Measurements from ENCODE around the gene TSPAN9. TPM values are rescaled to one million over a fixed set of nuclear protein-coding genes. Genes with fewer than 3 reads are reported as not detected.

The TSPAN9 gene
- total RNA-seq, 1 donor from 2014 or later, result 114 TPM

GRCh38 chr12:3040026-3040656 is 37.0 kb upstream of the TSPAN9 start:
- peaks cover 13% of the 10 kb centered on the region for H3K36me3 Mint-ChIP-seq (ENCODE audit: unreplicated experiment)
- no peak for DNase-seq (ENCODE audit: extremely low spot score, unreplicated experiment)
- no peak overlapping the region for H3K27ac Mint-ChIP-seq (ENCODE audit: unreplicated experiment)
- peaks cover 2% of the 10 kb centered on the region for H3K4me1 Mint-ChIP-seq (ENCODE audit: unreplicated experiment)
- no peaks in the 10 kb centered on the region for H3K27me3 Mint-ChIP-seq (ENCODE audit: unreplicated experiment)
- H3K4me3 Mint-ChIP-seq (ENCODE audit: unreplicated experiment), result no peak overlapping the region
- H3K9me3 Mint-ChIP-seq (ENCODE audit: unreplicated experiment), result no peaks in the 10 kb centered on the region
- TF ChIP-seq CTCF (IDR thresholded peaks at IDR 0.05), result no peak

GRCh38 chr12:3040663-3041544 is 36.3 kb upstream of the TSPAN9 start:
- no peak for DNase-seq (ENCODE audit: extremely low spot score, unreplicated experiment)
- no peaks in the 10 kb centered on the region for H3K9me3 Mint-ChIP-seq (ENCODE audit: unreplicated experiment)
- H3K27ac Mint-ChIP-seq (ENCODE audit: unreplicated experiment), result no peak overlapping the region
- peaks cover 13% of the 10 kb centered on the region for H3K36me3 Mint-ChIP-seq (ENCODE audit: unreplicated experiment)
- no peaks in the 10 kb centered on the region for H3K27me3 Mint-ChIP-seq (ENCODE audit: unreplicated experiment)
- no peak overlapping the region for H3K4me3 Mint-ChIP-seq (ENCODE audit: unreplicated experiment)
- H3K4me1 Mint-ChIP-seq (ENCODE audit: unreplicated experiment), result peaks cover 2% of the 10 kb centered on the region
- TF ChIP-seq CTCF (IDR thresholded peaks at IDR 0.05), result no peak

DNA sequence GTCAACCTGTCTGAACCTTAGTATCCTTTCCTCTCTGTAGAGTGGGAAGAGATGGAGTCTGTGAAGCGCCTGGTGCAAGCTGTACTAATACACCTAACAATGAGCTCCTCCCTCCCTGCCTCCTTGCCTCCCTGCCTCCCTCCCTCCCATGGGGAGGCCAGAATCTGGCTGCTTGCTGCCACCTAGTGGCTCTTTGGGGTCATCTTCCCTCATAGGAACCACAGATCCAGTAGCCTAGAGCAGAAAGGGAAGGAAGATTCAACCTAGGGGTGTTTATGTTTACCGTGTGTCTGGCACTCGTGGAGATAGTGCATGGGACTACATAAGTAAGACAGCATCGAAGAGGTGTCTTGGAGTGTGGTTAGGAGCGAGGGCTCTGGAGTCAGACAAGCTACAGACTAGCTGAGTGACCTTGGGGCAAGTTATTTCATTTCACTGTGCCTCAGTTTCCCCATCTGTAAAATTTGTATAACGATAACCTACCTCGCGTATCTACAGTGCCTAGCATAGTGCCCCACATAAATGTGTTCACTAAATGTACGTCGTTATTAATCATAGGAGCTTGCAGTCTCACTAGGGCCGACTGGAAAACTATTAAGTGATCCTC is 35.5 kb upstream of the TSPAN9 start:
- H3K27me3 Mint-ChIP-seq (ENCODE audit: unreplicated experiment), result no peaks in the 10 kb centered on the region

GRCh38 chr12:3042394-3042793 is 34.8 kb upstream of the TSPAN9 start:
- H3K36me3 Mint-ChIP-seq (ENCODE audit: unreplicated experiment), result peaks cover 11% of the 10 kb centered on the region
- no peak for TF ChIP-seq CTCF (IDR thresholded peaks at IDR 0.05)
- no peak overlapping the region for H3K27ac Mint-ChIP-seq (ENCODE audit: unreplicated experiment)
- no peak overlapping the region for H3K4me3 Mint-ChIP-seq (ENCODE audit: unreplicated experiment)
- DNase-seq (ENCODE audit: extremely low spot score, unreplicated experiment), result no peak
- H3K27me3 Mint-ChIP-seq (ENCODE audit: unreplicated experiment), result no peaks in the 10 kb centered on the region
- H3K4me1 Mint-ChIP-seq (ENCODE audit: unreplicated experiment), result peaks cover 5% of the 10 kb centered on the region
- no peaks in the 10 kb centered on the region for H3K9me3 Mint-ChIP-seq (ENCODE audit: unreplicated experiment)

More for the DNA sequence above, 35.5 kb upstream of the TSPAN9 start:
- no peak overlapping the region for H3K27ac Mint-ChIP-seq (ENCODE audit: unreplicated experiment)
- DNase-seq (ENCODE audit: extremely low spot score, unreplicated experiment), result no peak
- no peaks in the 10 kb centered on the region for H3K9me3 Mint-ChIP-seq (ENCODE audit: unreplicated experiment)
- peaks cover 5% of the 10 kb centered on the region for H3K4me1 Mint-ChIP-seq (ENCODE audit: unreplicated experiment)
- H3K4me3 Mint-ChIP-seq (ENCODE audit: unreplicated experiment), result no peak overlapping the region
- peaks cover 13% of the 10 kb centered on the region for H3K36me3 Mint-ChIP-seq (ENCODE audit: unreplicated experiment)
- peak; percentile 79 for TF ChIP-seq CTCF (IDR thresholded peaks at IDR 0.05)

DNA sequence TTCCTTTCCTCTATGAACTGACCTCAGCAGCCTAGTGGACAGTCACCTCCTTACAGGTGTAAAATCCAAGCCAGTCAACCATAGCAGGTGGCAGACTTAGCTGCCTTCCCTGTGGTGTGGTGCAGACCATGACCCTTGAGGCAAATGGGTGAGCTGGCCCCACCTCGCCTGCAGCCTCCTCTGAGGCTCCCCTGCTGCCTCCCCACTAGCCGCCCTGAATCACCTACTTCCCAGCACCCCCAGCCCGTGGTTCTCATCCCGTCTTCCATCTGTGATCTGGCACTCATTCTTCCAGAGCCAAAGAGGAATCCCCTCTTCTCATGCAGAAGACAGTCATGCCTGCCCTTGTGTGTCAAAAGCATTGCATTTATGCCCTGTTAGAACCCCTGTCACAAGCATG is 34.4 kb upstream of the TSPAN9 start:
- Mint-ChIP-seq H3K36me3 (ENCODE audit: unreplicated experiment) (peaks cover 11% of the 10 kb centered on the region), H3K9me3 (ENCODE audit: unreplicated experiment) (no peaks in the 10 kb centered on the region), H3K4me3 (ENCODE audit: unreplicated experiment) (no peak overlapping the region), H3K4me1 (ENCODE audit: unreplicated experiment) (peaks cover 6% of the 10 kb centered on the region), H3K27me3 (ENCODE audit: unreplicated experiment) (no peaks in the 10 kb centered on the region), H3K27ac (ENCODE audit: unreplicated experiment) (no peak overlapping the region)
- TF ChIP-seq CTCF (IDR thresholded peaks at IDR 0.05), result no peak
- no peak for DNase-seq (ENCODE audit: extremely low spot score, unreplicated experiment)
